Mesothelial cell of epicardium (in vitro differentiated cells): ENCODE data around the gene XIST. TPM values are rescaled to one million over a fixed set of nuclear protein-coding genes. Genes with fewer than 3 reads are reported as not detected.

ENCODE experiments used
- DNase-seq, 2 experiments: peaks; one replicate each; pipeline ENCODE4 v3.0.0; 2021; ENCODE audit warnings: low spot score in 2 of 2; ENCODE audit not compliant: unreplicated experiment in 2 of 2
- H3K27ac Mint-ChIP-seq: 2 replicates; pipeline ENCODE4 v1.8.0; 2021; ENCODE audit warnings: mixed read lengths
- H3K27me3 Mint-ChIP-seq: 2 replicates; pipeline ENCODE4 v1.8.0; 2021; ENCODE audit warnings: low read depth, mixed read lengths
- H3K36me3 Mint-ChIP-seq: 2 replicates; pipeline ENCODE4 v1.8.0; 2021; ENCODE audit warnings: mixed read lengths
- H3K4me1 Mint-ChIP-seq: 2 replicates; pipeline ENCODE4 v1.8.0; 2021; ENCODE audit warnings: mixed read lengths
- H3K4me3 Mint-ChIP-seq: 2 replicates; pipeline ENCODE4 v1.8.0; 2021; ENCODE audit warnings: mild to moderate bottlenecking, moderate library complexity, mixed read lengths
- H3K9me3 Mint-ChIP-seq: 2 replicates; pipeline ENCODE4 v1.8.0; 2021; ENCODE audit warnings: mixed read lengths
- total RNA-seq: library from RNA; stranded (reverse); gene quantifications from 3 replicates; pipeline ENCODE4 v1.2.1, GENCODE V29; 2021
- TF ChIP-seq, protein P1 (sequence below): fragments of 200-600 bp; sonication (generic); IDR thresholded peaks from one replicate; pipeline ENCODE4 v1.5.0; 2021; ENCODE audit warnings: antibody characterized with exemption; ENCODE audit not compliant: unreplicated experiment

The XIST gene
- total RNA-seq, 1 donor from 2014 or later = 0.07 TPM

DNA sequence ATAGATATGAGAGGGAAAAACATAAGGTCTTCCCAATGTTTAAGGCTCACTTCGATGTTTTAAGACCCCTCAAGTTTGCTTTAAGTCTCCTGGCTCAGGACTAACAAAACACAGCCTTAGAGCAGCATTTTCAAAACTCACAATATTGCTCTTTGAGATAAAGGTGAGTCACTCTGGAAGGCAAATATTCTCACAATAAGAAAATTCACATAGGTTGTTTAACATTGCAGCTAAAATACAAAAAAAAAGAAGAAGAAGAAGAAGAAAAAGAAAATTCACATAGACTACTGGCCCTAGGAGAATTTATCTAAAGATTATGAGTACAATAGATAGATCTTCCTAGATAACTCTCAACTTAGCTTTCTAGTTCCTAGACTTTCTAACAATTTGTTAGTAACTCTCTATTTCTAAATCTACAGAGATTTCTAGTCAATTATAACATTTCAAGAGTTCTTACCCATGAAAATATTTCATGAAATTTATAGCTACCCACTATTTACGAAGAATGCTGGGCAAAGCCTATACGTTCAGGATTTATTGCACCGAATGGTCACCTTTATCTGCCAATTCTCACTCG, 22.5 kb downstream of the XIST start:
- Mint-ChIP-seq H3K36me3 (no peaks in the 10 kb centered on the region), H3K4me3 (no peak overlapping the region), H3K9me3 (no peaks in the 10 kb centered on the region), H3K27ac (no peak overlapping the region), H3K27me3 (no peaks in the 10 kb centered on the region), H3K4me1 (no peaks in the 10 kb centered on the region)
- no peak for DNase-seq
- TF ChIP-seq, protein P1, sequence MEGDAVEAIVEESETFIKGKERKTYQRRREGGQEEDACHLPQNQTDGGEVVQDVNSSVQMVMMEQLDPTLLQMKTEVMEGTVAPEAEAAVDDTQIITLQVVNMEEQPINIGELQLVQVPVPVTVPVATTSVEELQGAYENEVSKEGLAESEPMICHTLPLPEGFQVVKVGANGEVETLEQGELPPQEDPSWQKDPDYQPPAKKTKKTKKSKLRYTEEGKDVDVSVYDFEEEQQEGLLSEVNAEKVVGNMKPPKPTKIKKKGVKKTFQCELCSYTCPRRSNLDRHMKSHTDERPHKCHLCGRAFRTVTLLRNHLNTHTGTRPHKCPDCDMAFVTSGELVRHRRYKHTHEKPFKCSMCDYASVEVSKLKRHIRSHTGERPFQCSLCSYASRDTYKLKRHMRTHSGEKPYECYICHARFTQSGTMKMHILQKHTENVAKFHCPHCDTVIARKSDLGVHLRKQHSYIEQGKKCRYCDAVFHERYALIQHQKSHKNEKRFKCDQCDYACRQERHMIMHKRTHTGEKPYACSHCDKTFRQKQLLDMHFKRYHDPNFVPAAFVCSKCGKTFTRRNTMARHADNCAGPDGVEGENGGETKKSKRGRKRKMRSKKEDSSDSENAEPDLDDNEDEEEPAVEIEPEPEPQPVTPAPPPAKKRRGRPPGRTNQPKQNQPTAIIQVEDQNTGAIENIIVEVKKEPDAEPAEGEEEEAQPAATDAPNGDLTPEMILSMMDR = no peak

DNA sequence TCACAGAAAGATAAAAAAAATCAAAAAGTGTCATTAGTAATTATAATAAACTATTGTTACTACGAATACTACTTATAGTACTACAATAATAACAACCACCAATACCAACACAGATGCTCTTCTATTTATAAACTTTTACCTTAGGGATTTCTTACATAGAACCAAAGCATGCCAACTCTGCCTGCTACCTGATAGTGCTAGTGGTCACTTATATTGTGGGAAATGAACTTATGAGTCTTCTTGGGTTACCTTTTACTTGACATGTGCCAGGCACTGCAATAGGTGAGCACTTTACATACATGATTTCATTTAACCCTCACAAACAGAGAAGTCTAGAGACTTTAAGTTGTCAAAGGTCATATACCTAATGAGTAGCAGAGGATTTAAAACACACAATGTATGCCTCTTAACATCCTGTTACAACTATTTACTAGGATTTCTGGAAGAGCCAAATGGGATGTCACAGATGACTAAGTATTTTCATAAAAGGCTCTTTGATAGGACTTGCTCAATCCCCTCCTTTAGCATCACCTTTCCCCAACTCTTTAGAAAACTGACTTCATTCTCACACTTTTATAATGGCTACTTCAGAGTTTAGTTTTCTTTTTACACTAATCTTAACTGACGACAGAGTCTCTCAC, 24.3 kb downstream of the XIST start:
- TF ChIP-seq, protein P1 = no peak
- Mint-ChIP-seq H3K4me1 (peaks cover 5% of the 10 kb centered on the region), H3K9me3 (no peaks in the 10 kb centered on the region)

DNA sequence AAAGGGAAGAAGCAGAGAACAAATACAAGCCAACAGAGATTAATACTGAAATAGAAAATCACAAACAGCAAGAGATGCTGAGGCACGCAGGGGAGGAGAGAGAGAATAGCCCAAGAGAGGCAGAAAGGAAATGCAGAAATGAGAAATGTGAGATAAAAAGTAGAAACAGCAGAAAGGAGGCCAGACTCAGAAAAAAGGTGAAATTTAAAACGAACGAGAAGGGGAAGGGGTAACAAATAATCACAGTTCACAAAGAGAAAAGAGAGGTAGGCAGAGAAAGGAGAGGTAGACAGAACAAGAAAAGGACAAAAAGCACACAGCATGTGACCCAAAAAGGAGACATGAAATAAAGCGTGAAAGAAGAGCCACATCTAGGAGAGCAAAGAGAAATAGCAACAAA, 25.1 kb downstream of the XIST start:
- H3K27ac Mint-ChIP-seq = no peak overlapping the region
- TF ChIP-seq, protein P1 = no peak
- H3K9me3 Mint-ChIP-seq = no peaks in the 10 kb centered on the region
- no peak for DNase-seq
- peaks cover 6% of the 10 kb centered on the region for H3K4me1 Mint-ChIP-seq
- no peak overlapping the region for H3K4me3 Mint-ChIP-seq
- no peaks in the 10 kb centered on the region for H3K36me3 Mint-ChIP-seq
- H3K27me3 Mint-ChIP-seq = no peaks in the 10 kb centered on the region

More for the DNA sequence above, 24.3 kb downstream of the XIST start:
- no peaks in the 10 kb centered on the region for H3K36me3 Mint-ChIP-seq
- DNase-seq = no peak
- H3K27ac Mint-ChIP-seq = no peak overlapping the region
- H3K4me3 Mint-ChIP-seq = no peak overlapping the region
- H3K27me3 Mint-ChIP-seq = no peaks in the 10 kb centered on the region

DNA sequence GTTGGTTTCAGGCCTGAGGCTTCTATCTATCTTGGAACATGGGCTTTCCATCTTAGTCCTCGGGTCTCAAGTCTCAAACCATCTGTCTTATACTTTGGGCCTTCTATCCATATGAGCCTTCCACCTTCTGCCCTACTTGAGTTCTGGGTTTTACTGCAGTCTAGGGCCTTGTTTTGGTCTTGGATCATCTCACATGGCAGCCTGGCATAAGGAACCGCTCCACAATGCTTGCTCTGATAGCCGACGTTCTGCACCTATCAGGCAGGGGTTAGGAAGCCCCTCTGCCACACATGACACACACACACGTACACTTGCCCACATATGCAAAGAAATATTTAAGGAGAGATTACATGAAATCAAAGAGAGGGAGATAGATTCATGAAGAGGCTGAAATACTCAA, 25.5 kb downstream of the XIST start:
- Mint-ChIP-seq H3K36me3 (no peaks in the 10 kb centered on the region), H3K9me3 (no peaks in the 10 kb centered on the region), H3K27ac (no peak overlapping the region), H3K27me3 (no peaks in the 10 kb centered on the region), H3K4me1 (peaks cover 6% of the 10 kb centered on the region), H3K4me3 (no peak overlapping the region)
- TF ChIP-seq, protein P1 = no peak
- no peak for DNase-seq

DNA sequence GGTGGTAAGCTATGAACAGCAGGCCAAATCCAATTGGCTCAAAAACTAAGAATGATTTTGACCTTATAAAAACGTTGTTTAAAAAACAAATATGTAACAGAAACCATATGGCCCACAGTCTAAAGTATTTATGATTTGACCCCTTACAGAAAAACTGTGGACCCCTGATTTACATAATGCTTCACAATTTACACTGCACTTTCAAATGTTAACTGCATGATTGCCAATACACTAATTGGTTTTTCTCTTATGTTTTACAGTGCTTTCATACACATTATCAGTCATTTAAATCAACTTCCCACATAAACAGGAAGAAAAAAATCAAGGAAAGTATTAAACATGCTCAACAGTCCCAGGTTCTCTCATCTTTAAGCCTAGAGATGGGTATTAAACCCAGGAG, 26.9 kb downstream of the XIST start:
- Mint-ChIP-seq H3K27ac (no peak overlapping the region), H3K4me3 (no peak overlapping the region), H3K36me3 (no peaks in the 10 kb centered on the region), H3K4me1 (peaks cover 6% of the 10 kb centered on the region), H3K27me3 (no peaks in the 10 kb centered on the region), H3K9me3 (no peaks in the 10 kb centered on the region)
- TF ChIP-seq, protein P1 = no peak
- DNase-seq = no peak
